Retinal pigment epithelial cell (primary cell): ENCODE results near the gene USP32.

Source experiments
- DNase-seq: peaks from one replicate; pipeline ENCODE4 v3.0.0-alpha.2; 2010; ENCODE audit warnings: low read depth
- H3K4me3 ChIP-seq: 2 replicates; pipeline ENCODE4 v1.5.1; 2011; ENCODE audit warnings: mild to moderate bottlenecking, low read length, control low read depth, moderate library complexity
- CTCF ChIP-seq: conservative IDR thresholded peaks from 2 replicates; pipeline ENCODE4 v1.5.1; 2011; ENCODE audit warnings: low read depth, low read length, control low read depth, inconsistent platforms

USP32 gene

GRCh38 chr17:60165971-60166370 lies 226.0 kb downstream of the USP32 start:
- DNase-seq, result no peak
- TF ChIP-seq CTCF, result no peak
- no peak overlapping the region for H3K4me3 ChIP-seq

GRCh38 chr17:60165223-60165622 lies 226.7 kb downstream of the USP32 start:
- no peak for DNase-seq
- no peak overlapping the region for H3K4me3 ChIP-seq
- TF ChIP-seq CTCF, result no peak

- TF ChIP-seq CTCF, result no peak
- no peak for DNase-seq
- no peak overlapping the region for H3K4me3 ChIP-seq
Measured at GRCh38 chr17:60164697-60165096, 227.2 kb downstream of the USP32 start.

- TF ChIP-seq CTCF, result no peak
- DNase-seq, result no peak
- no peak overlapping the region for H3K4me3 ChIP-seq
Measured at GRCh38 chr17:60164164-60164563, 227.8 kb downstream of the USP32 start.

GRCh38 chr17:60163108-60163784 lies 228.7 kb downstream of the USP32 start:
- TF ChIP-seq CTCF, result peak; percentile 27
- no peak for DNase-seq
- H3K4me3 ChIP-seq, result no peak overlapping the region

- H3K4me3 ChIP-seq, result no peak overlapping the region
- DNase-seq, result no peak
- TF ChIP-seq CTCF, result no peak
Measured at GRCh38 chr17:60161598-60162330, 230.2 kb downstream of the USP32 start.
